GM06990 (cell line): Measurements from ENCODE around the gene LCE1B.

ENCODE experiments used
- DNase-seq: peaks from one replicate; pipeline ENCODE4 v3.0.0-alpha.2; 2011; ENCODE audit not compliant: insufficient read length; ENCODE audit errors: extremely low read depth
- H3K27me3 ChIP-seq: replicated peaks from 2 replicates; pipeline ENCODE4 v1.6.0; 2011; ENCODE audit warnings: low read length; ENCODE audit not compliant: control insufficient read depth, insufficient read depth
- H3K36me3 ChIP-seq: 2 replicates; pipeline ENCODE4 v1.5.1; 2011; ENCODE audit warnings: low read length; ENCODE audit not compliant: control insufficient read depth, insufficient read depth
- H3K4me3 ChIP-seq: replicated peaks from 2 replicates; pipeline ENCODE4 v1.5.1; 2011; ENCODE audit warnings: low read depth, mild to moderate bottlenecking, control low read depth, low read length
- TF ChIP-seq, protein P1 (sequence below): IDR thresholded peaks from 2 replicates; pipeline ENCODE4 v1.5.1; 2011; ENCODE audit warnings: low read length, control low read depth, mild to moderate bottlenecking, inconsistent platforms; ENCODE audit not compliant: insufficient read depth, poor library complexity, severe bottlenecking

The LCE1B gene

DNA sequence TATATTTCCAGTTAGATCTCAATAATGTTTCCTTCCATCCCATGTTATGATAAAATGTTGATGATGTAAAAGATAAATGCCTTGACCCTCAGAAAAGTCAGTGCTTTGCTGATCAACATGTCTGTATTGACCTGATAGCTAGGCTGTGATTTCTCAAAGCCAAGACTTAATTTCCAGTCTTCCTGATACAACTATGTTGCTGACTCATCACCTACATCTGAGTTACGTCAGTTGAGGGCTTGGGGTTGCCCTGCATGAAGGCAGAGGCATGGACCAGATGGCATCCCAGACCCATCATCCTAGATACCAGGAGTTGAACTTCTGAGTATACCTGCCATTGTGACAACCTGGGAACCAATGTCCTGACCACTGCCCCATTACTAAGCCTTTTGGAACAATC is 10.4 kb upstream of the LCE1B start:
- H3K36me3 ChIP-seq = no peaks in the 10 kb centered on the region
- DNase-seq = no peak
- H3K27me3 ChIP-seq = no peaks in the 10 kb centered on the region
- TF ChIP-seq, protein P1, sequence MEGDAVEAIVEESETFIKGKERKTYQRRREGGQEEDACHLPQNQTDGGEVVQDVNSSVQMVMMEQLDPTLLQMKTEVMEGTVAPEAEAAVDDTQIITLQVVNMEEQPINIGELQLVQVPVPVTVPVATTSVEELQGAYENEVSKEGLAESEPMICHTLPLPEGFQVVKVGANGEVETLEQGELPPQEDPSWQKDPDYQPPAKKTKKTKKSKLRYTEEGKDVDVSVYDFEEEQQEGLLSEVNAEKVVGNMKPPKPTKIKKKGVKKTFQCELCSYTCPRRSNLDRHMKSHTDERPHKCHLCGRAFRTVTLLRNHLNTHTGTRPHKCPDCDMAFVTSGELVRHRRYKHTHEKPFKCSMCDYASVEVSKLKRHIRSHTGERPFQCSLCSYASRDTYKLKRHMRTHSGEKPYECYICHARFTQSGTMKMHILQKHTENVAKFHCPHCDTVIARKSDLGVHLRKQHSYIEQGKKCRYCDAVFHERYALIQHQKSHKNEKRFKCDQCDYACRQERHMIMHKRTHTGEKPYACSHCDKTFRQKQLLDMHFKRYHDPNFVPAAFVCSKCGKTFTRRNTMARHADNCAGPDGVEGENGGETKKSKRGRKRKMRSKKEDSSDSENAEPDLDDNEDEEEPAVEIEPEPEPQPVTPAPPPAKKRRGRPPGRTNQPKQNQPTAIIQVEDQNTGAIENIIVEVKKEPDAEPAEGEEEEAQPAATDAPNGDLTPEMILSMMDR = no peak
- no peak overlapping the region for H3K4me3 ChIP-seq

DNA sequence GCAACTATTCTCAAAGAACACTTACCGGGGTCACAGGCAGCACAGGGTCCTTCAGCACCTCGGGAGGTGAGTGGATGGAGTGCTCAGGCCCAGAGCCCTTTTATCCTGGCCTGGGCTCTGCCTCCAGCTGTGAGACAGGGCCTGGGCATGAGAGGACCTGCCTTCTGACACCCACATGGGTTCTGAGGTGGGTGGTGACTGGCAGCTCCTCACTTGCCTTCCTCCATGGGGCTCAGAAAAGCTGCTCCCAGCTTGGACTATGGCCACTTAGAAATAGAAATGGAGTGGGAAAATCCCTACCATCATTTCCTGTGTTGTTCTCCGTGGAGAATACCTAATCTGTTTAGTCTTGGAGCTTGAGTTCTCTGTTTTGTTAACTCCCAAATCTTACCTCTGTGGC is 5.2 kb upstream of the LCE1B start, which contains the start of gene LCE1C:
Gene LCE1C (minus strand): TSS at position 76 of the 400 bp plus-strand sequence. CDS start 1,173 bp downstream, outside the sequence.
- TF ChIP-seq, protein P1 = no peak

DNA sequence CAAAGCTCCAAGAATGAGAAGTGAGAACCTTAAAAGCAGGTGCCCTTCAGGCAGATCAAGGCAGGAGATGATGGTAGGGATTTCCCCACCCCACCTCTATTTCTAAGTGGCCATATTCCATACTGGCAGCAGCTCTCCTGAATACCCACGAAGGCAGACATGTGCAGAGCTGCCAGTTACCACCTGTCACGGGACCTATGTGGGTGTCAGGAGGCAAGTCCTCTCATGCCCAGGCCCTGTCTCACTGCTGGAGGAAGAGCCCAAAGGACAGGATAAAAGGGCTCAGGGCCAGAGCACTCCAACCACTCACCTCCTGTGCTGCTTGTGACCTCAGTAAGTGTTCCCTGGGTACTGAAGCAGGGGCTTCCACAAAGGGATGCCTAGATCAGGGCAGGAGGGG is 721 bp upstream of the LCE1B start:
- TF ChIP-seq, protein P1 = no peak
- no peak overlapping the region for H3K4me3 ChIP-seq
- no peaks in the 10 kb centered on the region for H3K36me3 ChIP-seq
- DNase-seq = no peak
- H3K27me3 ChIP-seq = no peaks in the 10 kb centered on the region

More for the DNA sequence above, 5.2 kb upstream of the LCE1B start, which contains the start of gene LCE1C:
- no peaks in the 10 kb centered on the region for H3K27me3 ChIP-seq
- H3K36me3 ChIP-seq = no peaks in the 10 kb centered on the region
- DNase-seq = no peak
- H3K4me3 ChIP-seq = no peak within 1 kb of the TSS

DNA sequence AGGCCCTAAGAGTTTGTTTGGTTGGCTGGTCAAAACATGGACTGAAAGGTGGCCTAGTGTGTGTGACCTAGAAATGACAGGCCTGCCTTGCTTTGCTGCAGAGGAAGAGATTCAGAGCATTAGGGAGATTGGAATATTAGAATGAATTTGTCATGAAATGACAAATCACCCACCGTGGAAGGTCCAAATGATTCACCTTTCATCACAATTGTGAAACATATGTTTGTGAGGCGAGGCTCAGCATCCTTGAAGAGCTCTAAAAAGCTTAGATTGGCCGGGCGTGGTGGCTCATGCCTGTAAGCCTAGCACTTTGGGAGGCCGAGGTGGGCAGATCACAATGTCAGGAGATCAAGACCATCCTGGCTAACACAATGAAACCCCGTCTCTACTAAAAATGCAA is 5.5 kb downstream of the LCE1B start:
- TF ChIP-seq, protein P1 = no peak
- DNase-seq = no peak
- no peaks in the 10 kb centered on the region for H3K36me3 ChIP-seq
- H3K27me3 ChIP-seq = no peaks in the 10 kb centered on the region
- no peak overlapping the region for H3K4me3 ChIP-seq

DNA sequence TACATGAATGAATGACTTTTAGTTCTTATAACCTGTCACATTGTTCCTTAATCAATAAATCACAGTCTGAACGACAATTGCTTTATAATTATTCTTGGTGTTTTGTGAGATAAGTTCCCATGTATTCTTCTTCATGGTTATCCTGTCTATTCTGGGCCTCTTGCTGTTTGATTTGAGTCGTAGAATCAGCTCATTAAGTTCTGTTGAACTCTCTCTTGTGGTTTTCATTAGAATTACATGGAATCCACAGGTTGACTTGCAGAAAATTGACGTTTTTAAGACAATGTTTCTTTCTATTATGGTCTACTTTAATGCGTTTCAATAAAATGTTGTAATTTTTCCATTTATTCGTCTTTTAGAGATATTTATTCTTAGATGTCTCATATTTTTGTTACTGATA is 11.5 kb downstream of the LCE1B start:
- Histone ChIP-seq H3K36me3 (no peaks in the 10 kb centered on the region), H3K4me3 (no peak overlapping the region), H3K27me3 (no peaks in the 10 kb centered on the region; the same call in 1 of the 2 replicates)
- DNase-seq = no peak
- TF ChIP-seq, protein P1 = no peak

DNA sequence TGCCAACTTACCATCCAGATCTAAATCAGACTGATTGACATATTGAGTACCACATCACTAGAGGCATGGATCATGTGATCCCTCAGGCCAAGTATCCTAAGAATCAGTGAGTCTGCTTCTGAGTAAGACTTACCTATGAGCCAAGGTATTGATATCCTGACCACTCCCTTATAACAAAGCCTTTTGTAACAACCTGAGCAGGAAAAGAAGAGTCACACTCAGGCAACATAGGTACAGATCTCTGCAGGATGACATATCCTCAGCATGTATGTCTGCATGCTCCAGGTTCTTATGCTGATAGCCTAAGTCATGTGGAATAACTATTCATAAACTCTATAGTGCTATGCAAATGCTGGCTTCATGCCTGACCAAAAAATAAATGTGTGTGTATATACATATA is 13.2 kb downstream of the LCE1B start:
- Histone ChIP-seq H3K4me3 (no peak overlapping the region), H3K27me3 (no peaks in the 10 kb centered on the region; the same call in 1 of the 2 replicates), H3K36me3 (no peaks in the 10 kb centered on the region)
- DNase-seq = no peak
- TF ChIP-seq, protein P1 = no peak
